GM18508 (cell line): Measurements from ENCODE around the gene TAF15.

Source experiments
- ATAC-seq: cut with Tn5 transposase; IDR thresholded peaks from one replicate; pipeline ENCODE4 v1.9.1; 2021; ENCODE audit warnings: moderate number of reproducible peaks; ENCODE audit not compliant: insufficient read depth, unreplicated experiment

TAF15 gene

GRCh38 chr17:35808962-35809854 is at the start of gene TAF15:
Gene TAF15 (plus strand): TSS chr17:35809484. CDS start chr17:35809570, 86 bp downstream.
- ATAC-seq = peak; percentile 67

GRCh38 chr17:35760587-35760986 is 48.7 kb upstream of the TAF15 start, which contains the start of gene C17orf50:
Gene C17orf50 (plus strand): TSS chr17:35760887. CDS start chr17:35760942, 55 bp downstream.
- ATAC-seq = no peak

DNA sequence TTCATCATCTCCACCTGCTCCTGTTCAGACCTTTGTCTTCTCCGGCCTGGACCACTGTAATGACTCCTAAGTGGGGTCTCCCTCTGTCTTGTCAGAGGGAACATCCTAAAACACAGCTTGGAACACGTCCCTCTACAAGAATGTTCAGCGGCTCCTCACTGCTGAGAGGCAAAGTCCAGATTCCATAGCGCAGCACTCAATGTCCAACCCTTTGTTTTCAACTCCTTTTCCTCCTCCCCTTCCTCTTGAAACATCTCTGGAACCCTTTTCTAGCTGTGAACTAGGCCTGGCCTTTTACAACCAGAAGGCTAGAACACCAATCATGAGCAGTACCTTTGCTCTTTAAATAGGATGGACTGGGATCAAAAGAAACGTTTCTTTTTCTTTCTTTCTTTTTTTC is 47.7 kb upstream of the TAF15 start:
- ATAC-seq = no peak

DNA sequence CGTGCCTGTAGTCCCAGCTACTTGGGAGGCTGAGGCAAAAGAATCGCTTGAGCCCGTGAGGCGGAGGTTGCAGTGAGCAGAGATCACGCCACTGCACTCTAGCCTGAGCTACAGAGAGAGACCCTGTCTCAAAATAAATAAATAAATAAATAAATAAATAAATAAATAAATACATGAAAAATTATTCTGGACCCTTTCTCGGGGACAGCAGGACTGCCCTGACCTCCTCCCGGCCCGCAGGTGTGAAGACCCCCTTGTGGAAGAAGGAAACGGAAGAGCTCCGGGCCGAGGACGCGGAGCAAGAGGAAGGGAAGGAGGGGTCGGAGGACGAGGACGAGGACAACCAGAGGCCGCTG is 45.5 kb upstream of the TAF15 start:
- ATAC-seq = no peak

- no peak for ATAC-seq
Measured at GRCh38 chr17:35764123-35764991, 44.9 kb upstream of the TAF15 start.

GRCh38 chr17:35765086-35765710 is 44.1 kb upstream of the TAF15 start:
- no peak for ATAC-seq

- ATAC-seq = no peak
Measured at GRCh38 chr17:35765756-35766488, 43.4 kb upstream of the TAF15 start.

- no peak for ATAC-seq
Measured at GRCh38 chr17:35766489-35766877, 42.8 kb upstream of the TAF15 start.

DNA sequence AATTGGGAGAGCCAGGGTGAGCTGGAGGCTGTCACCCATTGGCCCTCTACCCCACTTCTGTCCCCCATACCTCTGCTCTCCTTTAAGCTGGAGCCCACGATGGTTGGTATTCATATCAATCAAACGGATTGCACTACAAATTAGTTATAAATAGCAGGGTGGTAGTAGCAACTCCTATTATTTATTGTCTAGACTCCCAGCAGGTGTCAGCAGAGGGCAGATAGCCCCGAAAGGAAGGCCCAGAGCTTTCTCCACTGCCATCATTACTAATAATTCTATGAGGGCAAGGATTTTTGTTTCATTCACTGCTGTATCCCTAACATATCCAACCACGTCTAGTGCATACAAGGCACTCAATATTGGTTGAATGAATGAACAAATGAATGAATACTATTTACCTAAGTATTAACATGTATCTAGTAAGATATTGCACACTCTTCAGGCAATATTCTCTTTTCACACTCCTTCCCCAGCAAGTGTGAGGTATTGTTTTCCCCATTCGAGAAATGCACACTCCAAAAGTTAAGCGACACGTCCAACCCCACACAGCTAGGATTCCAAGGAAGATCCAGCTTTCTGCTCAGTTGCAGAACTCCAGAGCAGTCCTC is 42.3 kb upstream of the TAF15 start:
- no peak for ATAC-seq

- no peak for ATAC-seq
Measured at GRCh38 chr17:35768797-35769196, 40.5 kb upstream of the TAF15 start.

- ATAC-seq = no peak
Measured at GRCh38 chr17:35769895-35770486, 39.3 kb upstream of the TAF15 start.

DNA sequence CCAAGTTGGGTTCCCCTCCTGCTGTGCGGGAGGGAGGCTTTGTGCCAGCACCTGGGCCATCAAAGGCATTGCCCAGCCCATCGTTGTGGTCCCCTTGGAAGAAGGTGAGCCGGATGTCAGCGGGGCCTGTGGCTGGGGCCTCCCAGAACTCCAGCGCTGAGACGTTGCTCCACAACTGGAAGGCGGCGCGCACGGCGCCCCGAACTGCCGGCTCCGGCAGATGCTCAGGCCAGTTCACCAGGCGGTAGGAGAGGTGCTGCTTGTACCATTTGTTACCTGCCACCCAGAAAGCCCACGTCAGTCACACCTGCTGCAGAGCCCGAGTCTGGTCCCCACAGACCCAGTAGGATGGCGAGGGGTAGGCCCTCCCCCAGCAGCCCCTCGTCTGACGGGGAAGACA is 36.2 kb upstream of the TAF15 start:
- no peak for ATAC-seq

GRCh38 chr17:35773679-35774425 is 35.4 kb upstream of the TAF15 start:
- ATAC-seq = no peak

DNA sequence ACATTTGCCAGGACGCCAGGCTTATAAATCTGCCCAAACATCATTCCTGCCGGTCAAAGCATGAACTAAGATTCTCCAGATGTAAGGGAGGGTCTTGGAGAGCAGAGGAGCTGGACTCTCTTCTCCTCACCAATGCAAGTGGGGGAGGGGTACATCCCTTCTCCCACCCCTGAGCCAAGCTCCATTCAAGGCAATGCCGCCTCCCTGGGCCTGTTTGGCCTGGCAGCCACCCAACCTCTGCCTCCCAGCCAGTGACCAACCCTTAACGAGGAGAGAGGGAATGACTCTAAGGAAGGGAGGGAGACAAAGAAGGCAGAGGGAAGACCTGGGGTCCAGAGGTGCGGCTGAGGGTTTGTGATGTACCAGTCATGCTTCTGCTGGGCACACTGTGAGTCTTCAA is 34.8 kb upstream of the TAF15 start:
- no peak for ATAC-seq

DNA sequence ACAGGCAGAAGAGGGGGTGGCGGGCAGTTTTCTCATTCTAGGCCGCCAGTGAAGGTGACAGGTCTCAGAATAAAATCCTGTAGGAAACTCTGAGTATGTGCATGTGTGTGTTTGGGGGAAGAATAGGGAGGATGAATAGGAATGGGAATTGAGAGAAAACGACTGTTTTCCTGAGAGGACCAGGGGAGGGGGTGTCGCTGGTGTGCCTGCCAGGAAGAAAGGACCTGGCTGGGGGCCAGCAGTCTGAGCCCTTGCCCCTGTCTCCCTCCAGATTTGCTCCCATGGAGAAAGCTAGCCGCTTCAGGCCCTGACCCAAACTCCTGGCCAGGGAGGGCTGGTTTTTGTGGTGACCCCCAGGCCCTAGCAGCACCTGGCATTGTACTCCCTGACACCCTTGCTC is 34.2 kb upstream of the TAF15 start:
- no peak for ATAC-seq

- ATAC-seq = no peak
Measured at GRCh38 chr17:35775583-35775982, 33.7 kb upstream of the TAF15 start.

- no peak for ATAC-seq
Measured at GRCh38 chr17:35778641-35779196, 30.6 kb upstream of the TAF15 start.

DNA sequence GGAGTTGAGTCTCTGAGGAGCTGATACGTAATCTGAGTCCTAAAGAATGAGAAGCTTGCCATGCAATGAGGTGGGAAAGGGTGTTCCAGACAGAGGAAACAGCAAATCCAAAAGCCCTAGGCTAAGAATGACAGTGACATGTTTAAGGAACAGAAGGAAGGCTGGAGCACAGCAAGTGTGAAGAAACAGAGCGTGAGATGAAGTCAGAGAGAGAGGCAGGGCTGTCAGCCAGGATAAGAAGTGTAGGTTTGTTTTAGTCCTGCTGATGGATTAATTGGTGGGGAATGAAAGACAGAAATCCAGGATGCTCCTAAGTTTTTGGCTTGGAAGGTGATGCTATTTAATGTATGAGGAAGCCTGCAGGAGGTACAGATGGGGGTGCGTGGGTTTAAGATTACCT is 28.3 kb upstream of the TAF15 start:
- ATAC-seq = no peak
